GM12878 (cell line): ENCODE data around the gene MMP7. TPM values are rescaled to one million over a fixed set of nuclear protein-coding genes. Genes with fewer than 3 reads are reported as not detected.

Experiments used
- ATAC-seq: fragments of 200-7000 bp; cut with Tn5 transposase; 3 replicates; pipeline ENCODE4 v1.9.1; 2020; ENCODE audit warnings: mild to moderate bottlenecking, moderate library complexity
- BruUV-seq: library from RNA; stranded (reverse); fragments of 400-500 nt; replicated peaks from 2 replicates; lab custom pipeline; 2021; lab: Mats Ljungman, UMichigan
- CTCF ChIA-PET: fragments of 300-600 bp; sonication (Branson Sonifier 250); formaldehyde crosslinking; extraction: SDS; loops from one replicate; lab custom pipeline; 2021; ENCODE audit warnings: inconsistent platforms; lab: Yijun Ruan, JAX
- POLR2A ChIA-PET: fragments of 350-600 bp; formaldehyde crosslinking; extraction: SDS; loops from one replicate; lab custom pipeline; 2021; ENCODE audit warnings: inconsistent platforms; lab: Charles Lee
- RAD21 ChIA-PET: fragments of 300-600 bp; sonication (Branson Sonifier 250); formaldehyde crosslinking; loops from one replicate; lab custom pipeline; 2023; ENCODE audit warnings: antibody characterized with exemption; ENCODE audit not compliant: unreplicated experiment; lab: Charles Lee
- SMC1A ChIA-PET: fragments of 300-600 bp; sonication (Branson Sonifier 250); formaldehyde crosslinking; loops from one replicate; lab custom pipeline; 2023; ENCODE audit not compliant: unreplicated experiment, uncharacterized antibody; lab: Charles Lee
- DNase-seq: peaks from one replicate; pipeline ENCODE4 v3.0.0-alpha.2; 2011; ENCODE audit warnings: low read depth, low spot score
- FAIRE-seq: peaks from 3 replicates; lab custom pipeline; 2011; peaks lifted over from hg19 to GRCh38; lab: Jason Lieb, UNC
- H2AFZ ChIP-seq: 2 replicates; pipeline ENCODE4 v1.6.0; 2011; ENCODE audit warnings: low read depth, low read length, control low read depth; ENCODE audit not compliant: control insufficient read depth
- H3K27ac ChIP-seq: 2 replicates; pipeline ENCODE4 v1.5.1; 2011; ENCODE audit warnings: control low read depth; ENCODE audit not compliant: control insufficient read depth, insufficient read depth
- H3K27me3 ChIP-seq, 2 experiments: replicated peaks in 1 of 2; 2 replicates each; pipeline versions ENCODE4 v1.6.0 to v1.6.1; 2011; ENCODE audit warnings: low read length in 1 of 2; ENCODE audit not compliant: control insufficient read depth in 2 of 2, insufficient read depth in 2 of 2
- H3K36me3 ChIP-seq, 2 experiments: 2 replicates each; pipeline ENCODE4 v1.5.1; 2011; ENCODE audit warnings: low read length in 1 of 2; ENCODE audit not compliant: control insufficient read depth in 2 of 2, insufficient read depth in 2 of 2
- H3K4me1 ChIP-seq: 2 replicates; pipeline ENCODE4 v1.6.1; 2011; ENCODE audit warnings: mild to moderate bottlenecking, low read length, moderate library complexity, mixed read lengths; ENCODE audit not compliant: control insufficient read depth, insufficient read depth
- H3K4me2 ChIP-seq: 2 replicates; pipeline ENCODE4 v1.6.0; 2011; ENCODE audit warnings: control low read depth; ENCODE audit not compliant: control insufficient read depth, insufficient read depth
- H3K4me3 ChIP-seq: fragments of 200-600 bp; sonication (generic); 2 replicates; pipeline ENCODE4 v1.5.1; 2016
- H3K79me2 ChIP-seq: 2 replicates; pipeline ENCODE4 v1.6.0; 2011; ENCODE audit warnings: low read length; ENCODE audit not compliant: control insufficient read depth, insufficient read depth
- H3K9ac ChIP-seq: 2 replicates; pipeline ENCODE4 v1.8.0; 2011; ENCODE audit warnings: low read length, control low read depth, mixed read lengths; ENCODE audit not compliant: control insufficient read depth, insufficient read depth
- H3K9me3 ChIP-seq: replicated peaks from 3 replicates; pipeline ENCODE4 v1.5.1; 2011; ENCODE audit warnings: mild to moderate bottlenecking, low read length; ENCODE audit not compliant: control insufficient read depth, insufficient read depth
- H4K20me1 ChIP-seq: 2 replicates; pipeline ENCODE4 v1.6.0; 2011; ENCODE audit not compliant: control insufficient read depth, insufficient read depth
- CBX3 ChIP-seq: fragments of 200-600 bp; sonication (generic); IDR thresholded peaks from 2 replicates; pipeline ENCODE4 v1.6.1; 2016; ENCODE audit warnings: low read depth, borderline replicate concordance
- JUNB ChIP-seq: IDR thresholded peaks from 2 replicates; pipeline ENCODE4 v1.6.1; 2016; ENCODE audit warnings: antibody characterized with exemption, mild to moderate bottlenecking
- NRF1 ChIP-seq: conservative IDR thresholded peaks from 2 replicates; pipeline ENCODE4 v1.6.1; 2011; ENCODE audit warnings: mild to moderate bottlenecking, low read depth, low read length, improper control_type of control experiment
- SRF ChIP-seq, 2 experiments: IDR thresholded peaks; 2 replicates each; pipeline ENCODE4 v1.6.1; 2011; ENCODE audit warnings: low read depth in 2 of 2, low read length in 2 of 2, mild to moderate bottlenecking in 1 of 2, moderate library complexity in 1 of 2
- WRNIP1 ChIP-seq: IDR thresholded peaks from 2 replicates; pipeline ENCODE4 v1.6.1; 2011; ENCODE audit warnings: low read depth, low read length, improper control_type of control experiment, borderline replicate concordance
- ZBTB33 ChIP-seq: fragments of 450-650 bp; IDR thresholded peaks from 2 replicates; pipeline ENCODE4 v1.6.1; 2017; ENCODE audit warnings: mild to moderate bottlenecking
- ZNF592 ChIP-seq: fragments of 450-650 bp; IDR thresholded peaks from 2 replicates; pipeline ENCODE4 v1.6.1; 2017; ENCODE audit warnings: mild to moderate bottlenecking, moderate library complexity
- ZNF622 ChIP-seq: fragments of 450-650 bp; IDR thresholded peaks from 2 replicates; pipeline ENCODE4 v1.6.1; 2017; ENCODE audit warnings: mild to moderate bottlenecking, inconsistent platforms
- WGBS: methylation state at CpG from one replicate; pipeline ENCODE4 v1.1.6; 2016; ENCODE audit warnings: low lambda C conversion rate; ENCODE audit not compliant: insufficient replicate concordance, insufficient coverage; ENCODE audit errors: missing lambda C conversion rate; 5-methylcytosine and 5-hydroxymethylcytosine counted together
- in situ Hi-C: fragments of 300-500 bp; cut with MboI; formaldehyde crosslinking; loops from 9 replicates; pipeline ENCODE4 v1.14.3; 2018; ENCODE audit warnings: mixed read lengths
- intact Hi-C: fragments of 100-400 bp; cut with micrococcal nuclease; formaldehyde crosslinking; loops from one replicate; pipeline ENCODE4 v1.14.2; 2022; ENCODE audit not compliant: unreplicated experiment
- polyA plus RNA-seq, 11 experiments: library from polyadenylated mRNA; depleted of rRNA in 4 of 11; unstranded in 6 of 11; stranded (reverse) in 5 of 11; fragments of >200 nt; fragmentation: Nextera tagmentation in 4 of 11; fragmentation: Illumina TruSeq in 1 of 11; extraction: Ambion mirVana in 4 of 11; extraction: Trizol in 1 of 11; gene quantifications; 1 replicate in 1 of 11; 2 replicates in 10 of 11; pipeline versions ENCODE4 v1.2.1 to v1.2.3, GENCODE V29; 2011 to 2016; ENCODE audit warnings: inconsistent platforms in 2 of 11, missing spikeins in 2 of 11, low read depth in 1 of 11
- total RNA-seq, 4 experiments: library from RNA; depleted of rRNA in 3 of 4; stranded (reverse); fragments of >200 nt in 3 of 4; fragmentation: Illumina TruSeq in 1 of 4; extraction: Trizol in 1 of 4; gene quantifications; 2 replicates each; pipeline versions ENCODE4 v1.2.1 to v1.2.3, GENCODE V29; 2013 to 2021
- TF ChIP-seq, protein P1 (sequence below), 3 experiments: IDR thresholded peaks in 2 of 3; conservative IDR thresholded peaks in 1 of 3; 2 replicates each; pipeline ENCODE4 v1.5.1; 2011; ENCODE audit warnings: low read depth in 3 of 3, low read length in 3 of 3, mild to moderate bottlenecking in 3 of 3, control low read depth in 2 of 3, moderate library complexity in 2 of 3, inconsistent platforms in 1 of 3, mixed read lengths in 1 of 3; ENCODE audit not compliant: control insufficient read depth in 2 of 3, insufficient read depth in 1 of 3; ENCODE audit errors: extremely low read depth in 1 of 3
- TF ChIP-seq, protein P2 (sequence below): fragments of 450-650 bp; IDR thresholded peaks from 2 replicates; pipeline ENCODE4 v1.6.1; 2017; ENCODE audit warnings: low read depth, mild to moderate bottlenecking, moderate library complexity

Gene MMP7
- total and polyA plus RNA-seq, 10 of the 15 experiments (the other 5 are each of a cell fraction or from before 2014, with no cell fraction given): 0.63 to 18.0 (median 1.1) TPM

DNA sequence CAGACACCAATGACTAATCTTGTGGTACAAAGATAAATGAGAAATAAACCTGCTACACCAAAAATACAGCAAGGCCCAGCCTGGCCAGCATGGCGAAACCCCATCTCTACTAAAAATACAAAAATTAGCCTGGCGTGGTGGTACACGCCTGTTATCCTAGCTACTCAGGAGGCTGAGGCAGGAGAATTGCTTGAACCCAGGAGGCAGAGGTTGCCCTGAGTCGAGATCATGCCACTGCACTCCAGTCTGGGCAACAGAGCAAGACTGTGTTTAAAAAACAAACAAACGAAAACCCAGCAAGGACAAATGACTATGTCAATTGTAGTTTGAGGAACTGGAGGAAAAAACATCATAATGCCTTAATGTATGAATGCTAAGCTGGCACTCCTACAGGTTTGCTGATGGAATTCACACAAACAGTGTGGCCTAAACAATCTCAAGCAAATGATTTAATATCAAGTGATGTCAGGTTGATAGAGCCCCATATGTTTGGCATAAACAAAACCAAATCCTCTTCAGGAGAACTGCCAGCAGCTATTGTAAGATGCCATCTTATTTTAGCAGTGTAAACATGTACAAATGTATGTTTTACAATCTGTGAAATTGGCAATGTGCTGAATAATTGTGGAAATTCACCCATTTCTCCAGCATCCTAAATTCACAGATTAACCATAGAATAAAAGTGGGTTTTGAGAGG, 20.0 kb downstream of the MMP7 start:
- ChIA-PET POLR2A (no interaction called here), SMC1A (interaction anchor here (0.8 to 1.1 kb wide), 4 partner anchors 8 to 161 kb away, joined by 3 to 5 read pairs (median 4); no protein-coding TSS in a partner anchor)
- BruUV-seq: no TSS peak
- TF ChIP-seq ZNF592 (no peak), WRNIP1 (no peak), CBX3 (no peak), ZBTB33 (no peak), NRF1 (no peak), JUNB (no peak), ZNF622 (no peak), SRF (IDR thresholded peaks at IDR 0.05; ENCODE audit: low read depth in 2 of 2, low read length in 2 of 2) (no peak)
- TF ChIP-seq, protein P1, sequence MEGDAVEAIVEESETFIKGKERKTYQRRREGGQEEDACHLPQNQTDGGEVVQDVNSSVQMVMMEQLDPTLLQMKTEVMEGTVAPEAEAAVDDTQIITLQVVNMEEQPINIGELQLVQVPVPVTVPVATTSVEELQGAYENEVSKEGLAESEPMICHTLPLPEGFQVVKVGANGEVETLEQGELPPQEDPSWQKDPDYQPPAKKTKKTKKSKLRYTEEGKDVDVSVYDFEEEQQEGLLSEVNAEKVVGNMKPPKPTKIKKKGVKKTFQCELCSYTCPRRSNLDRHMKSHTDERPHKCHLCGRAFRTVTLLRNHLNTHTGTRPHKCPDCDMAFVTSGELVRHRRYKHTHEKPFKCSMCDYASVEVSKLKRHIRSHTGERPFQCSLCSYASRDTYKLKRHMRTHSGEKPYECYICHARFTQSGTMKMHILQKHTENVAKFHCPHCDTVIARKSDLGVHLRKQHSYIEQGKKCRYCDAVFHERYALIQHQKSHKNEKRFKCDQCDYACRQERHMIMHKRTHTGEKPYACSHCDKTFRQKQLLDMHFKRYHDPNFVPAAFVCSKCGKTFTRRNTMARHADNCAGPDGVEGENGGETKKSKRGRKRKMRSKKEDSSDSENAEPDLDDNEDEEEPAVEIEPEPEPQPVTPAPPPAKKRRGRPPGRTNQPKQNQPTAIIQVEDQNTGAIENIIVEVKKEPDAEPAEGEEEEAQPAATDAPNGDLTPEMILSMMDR (IDR thresholded peaks at IDR 0.05 in 2 of 3, conservative IDR thresholded peaks at IDR 0.05 in 1 of 3; ENCODE audit: control insufficient read depth in 2 of 3, extremely low read depth in 1 of 3, insufficient read depth in 1 of 3, low read depth in 3 of 3, low read length in 3 of 3): no peak
- TF ChIP-seq, protein P2, sequence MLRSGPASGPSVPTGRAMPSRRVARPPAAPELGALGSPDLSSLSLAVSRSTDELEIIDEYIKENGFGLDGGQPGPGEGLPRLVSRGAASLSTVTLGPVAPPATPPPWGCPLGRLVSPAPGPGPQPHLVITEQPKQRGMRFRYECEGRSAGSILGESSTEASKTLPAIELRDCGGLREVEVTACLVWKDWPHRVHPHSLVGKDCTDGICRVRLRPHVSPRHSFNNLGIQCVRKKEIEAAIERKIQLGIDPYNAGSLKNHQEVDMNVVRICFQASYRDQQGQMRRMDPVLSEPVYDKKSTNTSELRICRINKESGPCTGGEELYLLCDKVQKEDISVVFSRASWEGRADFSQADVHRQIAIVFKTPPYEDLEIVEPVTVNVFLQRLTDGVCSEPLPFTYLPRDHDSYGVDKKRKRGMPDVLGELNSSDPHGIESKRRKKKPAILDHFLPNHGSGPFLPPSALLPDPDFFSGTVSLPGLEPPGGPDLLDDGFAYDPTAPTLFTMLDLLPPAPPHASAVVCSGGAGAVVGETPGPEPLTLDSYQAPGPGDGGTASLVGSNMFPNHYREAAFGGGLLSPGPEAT: no peak

More for the DNA sequence above, 20.0 kb downstream of the MMP7 start:
- intact Hi-C loops (no loop called here), in situ Hi-C loops (no loop called here)
- H3K79me2 ChIP-seq: no peaks in the 10 kb centered on the region
- WGBS: 39% methylated on average over 5 of the region's 5 CpGs
- no peak overlapping the region for H3K9ac ChIP-seq
- no peaks in the 10 kb centered on the region for H3K9me3 ChIP-seq
- no peak overlapping the region for H3K4me2 ChIP-seq
- FAIRE-seq (no peak), DNase-seq (no peak), ATAC-seq (no peak)
- RAD21 ChIA-PET: interaction anchor here (0.6 to 1.4 kb wide), 2 partner anchors 168 to 822 kb away, joined by 3 read pairs; no protein-coding TSS in a partner anchor
- H3K36me3 ChIP-seq: no peaks in the 10 kb centered on the region
- CTCF ChIA-PET: interaction anchor here (0.9 to 3.8 kb wide), 5 partner anchors 10 to 120 kb away, joined by 3 to 22 read pairs (median 5); no protein-coding TSS in a partner anchor
- no peak overlapping the region for H3K27ac ChIP-seq
- no peak overlapping the region for H2AFZ ChIP-seq
- H3K4me1 ChIP-seq: no peaks in the 10 kb centered on the region
- H3K27me3 ChIP-seq: no peaks in the 10 kb centered on the region; a peak in 1 of 4 replicates
- H4K20me1 ChIP-seq: no peaks in the 10 kb centered on the region
- H3K4me3 ChIP-seq: no peak overlapping the region
